Caco-2 (cell line): ENCODE data around the gene EXOC2. TPM values are rescaled to one million over a fixed set of nuclear protein-coding genes. Genes with fewer than 3 reads are reported as not detected.

ENCODE experiments used
- BruUV-seq: library from RNA; stranded (reverse); fragments of 400-500 nt; replicated peaks from 2 replicates; lab custom pipeline; 2021; lab: Mats Ljungman, UMichigan
- CTCF ChIA-PET: fragments of 300-600 bp; sonication (Branson Sonifier 250); formaldehyde crosslinking; loops from one replicate; lab custom pipeline; 2022; ENCODE audit warnings: antibody characterized with exemption; lab: Charles Lee
- POLR2A ChIA-PET: fragments of 300-600 bp; sonication (Branson Sonifier 250); formaldehyde crosslinking; loops from one replicate; lab custom pipeline; 2022; ENCODE audit warnings: antibody characterized with exemption; lab: Charles Lee
- DNase-seq, 2 experiments: peaks; one replicate each; pipeline versions ENCODE4 v3.0.0 to v3.0.0-alpha.2; 2020 to 2022
- H3K27me3 ChIP-seq: replicated peaks from 2 replicates; pipeline ENCODE4 v1.6.0; 2011; ENCODE audit warnings: low read length; ENCODE audit not compliant: control insufficient read depth, insufficient read depth
- H3K36me3 ChIP-seq: 2 replicates; pipeline ENCODE4 v1.5.1; 2011; ENCODE audit warnings: low read length; ENCODE audit not compliant: control insufficient read depth, insufficient read depth
- H3K4me1 ChIP-seq: fragments of 250-450 bp; sonication (Bioruptor Pico); 2 replicates; pipeline ENCODE4 v1.5.1; 2020; ENCODE audit warnings: mild to moderate bottlenecking
- H3K4me3 ChIP-seq: 2 replicates; pipeline ENCODE4 v1.5.1; 2011; ENCODE audit warnings: low read depth, mild to moderate bottlenecking, control low read depth, low read length
- H3K9me3 ChIP-seq: fragments of 250-450 bp; sonication (Bioruptor Pico); 2 replicates; pipeline ENCODE4 v1.5.1; 2020; ENCODE audit warnings: mild to moderate bottlenecking, moderate library complexity
- H3K27ac Mint-ChIP-seq: one replicate; pipeline ENCODE4 v1.8.0; 2022; ENCODE audit warnings: mixed read lengths; ENCODE audit not compliant: unreplicated experiment
- H3K27me3 Mint-ChIP-seq: one replicate; pipeline ENCODE4 v1.8.0; 2022; ENCODE audit warnings: mixed read lengths; ENCODE audit not compliant: insufficient read depth, unreplicated experiment
- H3K36me3 Mint-ChIP-seq: one replicate; pipeline ENCODE4 v1.8.0; 2022; ENCODE audit warnings: mild to moderate bottlenecking, mixed read lengths; ENCODE audit not compliant: insufficient read depth, unreplicated experiment
- H3K4me1 Mint-ChIP-seq: one replicate; pipeline ENCODE4 v1.8.0; 2022; ENCODE audit warnings: low read depth, mixed read lengths; ENCODE audit not compliant: unreplicated experiment
- H3K4me3 Mint-ChIP-seq: one replicate; pipeline ENCODE4 v1.8.0; 2022; ENCODE audit warnings: mild to moderate bottlenecking, moderate library complexity, mixed read lengths; ENCODE audit not compliant: unreplicated experiment
- H3K9me3 Mint-ChIP-seq: one replicate; pipeline ENCODE4 v1.8.0; 2022; ENCODE audit warnings: mixed read lengths; ENCODE audit not compliant: unreplicated experiment
- CTCF ChIP-seq, 2 experiments: fragments of 200-600 bp in 1 of 2; IDR thresholded peaks; 1 replicate in 1 of 2; 2 replicates in 1 of 2; pipeline versions ENCODE4 v1.5.1 to v1.8.0; 2011 to 2022; ENCODE audit warnings: antibody characterized with exemption in 1 of 2, control low read depth in 1 of 2, inconsistent platforms in 1 of 2, low read depth in 1 of 2, low read length in 1 of 2, mild to moderate bottlenecking in 1 of 2, moderate library complexity in 1 of 2; ENCODE audit not compliant: insufficient read depth in 1 of 2, severe bottlenecking in 1 of 2, unreplicated experiment in 1 of 2
- intact Hi-C: fragments of 100-400 bp; cut with micrococcal nuclease; formaldehyde crosslinking; loops from one replicate; pipeline ENCODE4 v1.10.0; 2022; ENCODE audit not compliant: unreplicated experiment
- total RNA-seq: library from RNA; stranded (reverse); gene quantifications from 2 replicates; pipeline ENCODE4 v1.2.3, GENCODE V29; 2022

EXOC2 gene
- total RNA-seq, 1 experiment from 2014 or later: 21.4 TPM

- Mint-ChIP-seq H3K4me3 (no peak overlapping the region), H3K9me3 (no peaks in the 10 kb centered on the region), H3K36me3 (no peaks in the 10 kb centered on the region), H3K27ac (no peak overlapping the region), H3K27me3 (peaks cover 16% of the 10 kb centered on the region), H3K4me1 (no peaks in the 10 kb centered on the region)
- Histone ChIP-seq H3K4me1 (no peaks in the 10 kb centered on the region), H3K4me3 (no peak overlapping the region), H3K36me3 (no peaks in the 10 kb centered on the region), H3K27me3 (no peaks in the 10 kb centered on the region; the same call in 1 of the 2 replicates), H3K9me3 (no peaks in the 10 kb centered on the region)
- BruUV-seq: no TSS peak
- intact Hi-C loops: no loop called here
- POLR2A ChIA-PET: no interaction called here
- TF ChIP-seq CTCF (IDR thresholded peaks at IDR 0.05; ENCODE audit: insufficient read depth in 1 of 2, low read depth in 1 of 2, low read length in 1 of 2, severe bottlenecking in 1 of 2, unreplicated experiment in 1 of 2): no peak
- CTCF ChIA-PET: no interaction called here
- no peak for DNase-seq
These were observed 243.2 kb downstream of the EXOC2 start for GRCh38 chr6:449486-450419.

GRCh38 chr6:449057-449430, 243.9 kb downstream of the EXOC2 start:
- H3K27ac Mint-ChIP-seq: no peak overlapping the region
- intact Hi-C loops: no loop called here
- no peak for TF ChIP-seq CTCF (IDR thresholded peaks at IDR 0.05; ENCODE audit: insufficient read depth in 1 of 2, low read depth in 1 of 2, low read length in 1 of 2, severe bottlenecking in 1 of 2, unreplicated experiment in 1 of 2)
- no peak overlapping the region for H3K4me3 ChIP-seq
- ChIA-PET POLR2A (no interaction called here), CTCF (no interaction called here)
- BruUV-seq: no TSS peak
- H3K9me3 ChIP-seq: no peaks in the 10 kb centered on the region
- H3K9me3 Mint-ChIP-seq: no peaks in the 10 kb centered on the region
- no peak overlapping the region for H3K4me3 Mint-ChIP-seq
- H3K36me3 ChIP-seq: no peaks in the 10 kb centered on the region
- DNase-seq: no peak
- no peaks in the 10 kb centered on the region; the same call in 1 of the 2 replicates for H3K27me3 ChIP-seq
- no peaks in the 10 kb centered on the region for H3K36me3 Mint-ChIP-seq
- no peaks in the 10 kb centered on the region for H3K4me1 ChIP-seq
- no peaks in the 10 kb centered on the region for H3K4me1 Mint-ChIP-seq
- H3K27me3 Mint-ChIP-seq: peaks cover 13% of the 10 kb centered on the region

GRCh38 chr6:448296-449056, 244.5 kb downstream of the EXOC2 start:
- H3K27ac Mint-ChIP-seq: no peak overlapping the region
- intact Hi-C loops: no loop called here
- Histone ChIP-seq H3K4me3 (no peak overlapping the region), H3K27me3 (no peaks in the 10 kb centered on the region; the same call in 1 of the 2 replicates), H3K4me1 (no peaks in the 10 kb centered on the region), H3K36me3 (no peaks in the 10 kb centered on the region), H3K9me3 (no peaks in the 10 kb centered on the region)
- TF ChIP-seq CTCF (IDR thresholded peaks at IDR 0.05; ENCODE audit: insufficient read depth in 1 of 2, low read depth in 1 of 2, low read length in 1 of 2, severe bottlenecking in 1 of 2, unreplicated experiment in 1 of 2): no peak
- CTCF ChIA-PET: no interaction called here
- POLR2A ChIA-PET: no interaction called here
- no peak for DNase-seq
- no TSS peak for BruUV-seq
- H3K4me1 Mint-ChIP-seq: no peaks in the 10 kb centered on the region
- no peaks in the 10 kb centered on the region for H3K9me3 Mint-ChIP-seq
- H3K36me3 Mint-ChIP-seq: no peaks in the 10 kb centered on the region
- H3K27me3 Mint-ChIP-seq: peaks cover 13% of the 10 kb centered on the region
- H3K4me3 Mint-ChIP-seq: no peak overlapping the region
